Colonic mucosa (tissue), 4 donors: Measurements from ENCODE around the gene AKT3. TPM values are rescaled to one million over a fixed set of nuclear protein-coding genes. Genes with fewer than 3 reads are reported as not detected.

Experiments used
- DNase-seq: peaks from one replicate; pipeline ENCODE4 v3.0.0-alpha.2; 2020
- H3K27ac ChIP-seq: fragments of 200-600 bp; one replicate; pipeline ENCODE4 v1.8.0; 2021
- H3K27me3 ChIP-seq: fragments of 200-600 bp; one replicate; pipeline ENCODE4 v1.8.0; 2021
- H3K36me3 ChIP-seq: fragments of 200-600 bp; one replicate; pipeline ENCODE4 v1.8.0; 2021
- H3K4me1 ChIP-seq: fragments of 200-600 bp; one replicate; pipeline ENCODE4 v1.8.0; 2021; ENCODE audit warnings: mild to moderate bottlenecking
- H3K4me3 ChIP-seq: fragments of 200-600 bp; one replicate; pipeline ENCODE4 v1.8.0; 2021
- H3K9ac ChIP-seq, 2 donors: one replicate each; pipeline ENCODE4 v1.7.0; 2013; ENCODE audit warnings: control low read depth in 2 of 2, low read depth in 2 of 2, low read length in 2 of 2
- H3K9me3 ChIP-seq: fragments of 200-600 bp; one replicate; pipeline ENCODE4 v1.8.0; 2021
- intact Hi-C: fragments of 100-400 bp; cut with DNase I; formaldehyde crosslinking; loops from one replicate; pipeline ENCODE4 v1.14.1; 2022
- total RNA-seq, 2 donors: library from RNA; stranded (reverse); fragmentation: NEBNext Ultra II Directional in 1 of 2; extraction: Animal tissue kit (Norgen Biotek cat#: 25700) in 1 of 2; gene quantifications; one replicate each; pipeline ENCODE4 v1.2.1, GENCODE V29; 2021
- TF ChIP-seq, protein P1 (sequence below): fragments of 200-600 bp; IDR thresholded peaks from one replicate; pipeline ENCODE4 v1.8.0; 2022; ENCODE audit warnings: antibody characterized with exemption, mild to moderate bottlenecking
- donor health status: healthy.
- donor health status: DM: no; HTN: no; CAD: no.
- donor health status: DM: no; HTN: no; CAD: no.

AKT3 gene
- total RNA-seq, 2 donors from 2014 or later = 6.0 to 21.3 TPM

DNA sequence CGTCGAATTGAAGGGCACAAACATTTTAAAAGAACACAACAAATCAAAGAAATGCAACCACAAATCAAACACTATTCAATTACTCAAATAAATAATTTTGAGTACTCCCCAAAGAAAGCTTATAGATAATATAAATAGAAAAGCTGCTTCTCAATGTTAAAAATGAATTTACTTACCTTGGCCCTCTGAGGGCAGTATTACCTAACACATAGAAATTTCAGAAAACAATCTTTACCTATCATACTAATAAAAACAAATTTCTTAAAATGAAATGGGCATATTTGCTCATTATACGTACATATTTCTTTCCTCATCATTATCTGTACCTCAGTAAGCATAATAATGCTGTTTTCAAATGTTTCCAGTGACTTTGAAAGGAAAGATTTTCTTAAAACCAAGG is 141.8 kb downstream of the AKT3 start:
- H3K27ac ChIP-seq = no peak overlapping the region
- H3K27me3 ChIP-seq = no peaks in the 10 kb centered on the region
- no peak overlapping the region for H3K9ac ChIP-seq
- H3K4me3 ChIP-seq = no peak overlapping the region
- DNase-seq = no peak
- no peaks in the 10 kb centered on the region for H3K36me3 ChIP-seq
- intact Hi-C loops = no loop called here
- no peaks in the 10 kb centered on the region for H3K4me1 ChIP-seq
- TF ChIP-seq, protein P1, sequence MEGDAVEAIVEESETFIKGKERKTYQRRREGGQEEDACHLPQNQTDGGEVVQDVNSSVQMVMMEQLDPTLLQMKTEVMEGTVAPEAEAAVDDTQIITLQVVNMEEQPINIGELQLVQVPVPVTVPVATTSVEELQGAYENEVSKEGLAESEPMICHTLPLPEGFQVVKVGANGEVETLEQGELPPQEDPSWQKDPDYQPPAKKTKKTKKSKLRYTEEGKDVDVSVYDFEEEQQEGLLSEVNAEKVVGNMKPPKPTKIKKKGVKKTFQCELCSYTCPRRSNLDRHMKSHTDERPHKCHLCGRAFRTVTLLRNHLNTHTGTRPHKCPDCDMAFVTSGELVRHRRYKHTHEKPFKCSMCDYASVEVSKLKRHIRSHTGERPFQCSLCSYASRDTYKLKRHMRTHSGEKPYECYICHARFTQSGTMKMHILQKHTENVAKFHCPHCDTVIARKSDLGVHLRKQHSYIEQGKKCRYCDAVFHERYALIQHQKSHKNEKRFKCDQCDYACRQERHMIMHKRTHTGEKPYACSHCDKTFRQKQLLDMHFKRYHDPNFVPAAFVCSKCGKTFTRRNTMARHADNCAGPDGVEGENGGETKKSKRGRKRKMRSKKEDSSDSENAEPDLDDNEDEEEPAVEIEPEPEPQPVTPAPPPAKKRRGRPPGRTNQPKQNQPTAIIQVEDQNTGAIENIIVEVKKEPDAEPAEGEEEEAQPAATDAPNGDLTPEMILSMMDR = no peak
- H3K9me3 ChIP-seq = no peaks in the 10 kb centered on the region

DNA sequence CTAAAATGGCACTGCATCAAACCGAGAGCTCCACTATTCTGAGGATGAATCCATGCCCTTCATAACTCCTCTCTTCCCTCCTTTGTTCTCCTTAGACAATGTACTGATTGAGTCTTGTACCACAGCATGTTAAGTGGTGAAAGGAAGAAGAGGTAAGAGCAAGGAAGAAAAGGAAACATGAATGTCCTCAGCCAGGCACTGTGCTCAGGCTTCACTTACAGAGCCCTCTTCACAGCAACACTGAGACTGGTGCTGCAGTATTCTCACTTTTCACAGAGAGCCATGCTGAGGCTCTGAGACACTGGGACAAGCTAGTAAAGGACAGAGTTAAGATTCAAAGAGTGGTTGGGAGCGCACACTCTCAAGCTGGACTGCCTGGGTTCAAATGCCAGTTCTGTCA is 143.5 kb downstream of the AKT3 start:
- no peak for DNase-seq
- Histone ChIP-seq H3K36me3 (no peaks in the 10 kb centered on the region), H3K27ac (no peak overlapping the region), H3K4me3 (no peak overlapping the region), H3K9me3 (no peaks in the 10 kb centered on the region), H3K9ac (no peak overlapping the region), H3K27me3 (no peaks in the 10 kb centered on the region), H3K4me1 (no peaks in the 10 kb centered on the region)
- TF ChIP-seq, protein P1 = no peak
- intact Hi-C loops = no loop called here

DNA sequence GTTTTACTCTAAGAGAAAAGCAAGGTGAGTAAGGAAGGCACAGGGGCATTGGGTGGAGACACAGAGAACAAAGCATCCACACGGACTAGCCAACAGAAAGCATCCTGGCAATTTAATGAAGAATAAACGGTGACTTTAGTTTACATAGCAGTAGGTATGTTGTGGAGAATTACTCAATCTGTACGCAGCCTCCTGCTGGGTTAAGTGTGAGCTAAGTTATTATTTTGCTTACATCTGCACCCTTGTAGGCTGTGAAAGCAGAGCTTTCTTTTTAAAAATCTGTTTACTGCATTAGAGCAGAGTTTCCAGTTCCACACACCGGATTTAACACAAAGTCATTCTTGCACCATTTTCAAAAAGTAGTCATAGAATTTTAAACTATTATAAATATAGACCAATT is 144.5 kb downstream of the AKT3 start:
- no peaks in the 10 kb centered on the region for H3K4me1 ChIP-seq
- H3K9ac ChIP-seq = no peak overlapping the region
- H3K27me3 ChIP-seq = no peaks in the 10 kb centered on the region
- TF ChIP-seq, protein P1 = no peak
- no peaks in the 10 kb centered on the region for H3K9me3 ChIP-seq
- intact Hi-C loops = no loop called here
- no peak overlapping the region for H3K27ac ChIP-seq
- no peaks in the 10 kb centered on the region for H3K36me3 ChIP-seq
- DNase-seq = no peak
- H3K4me3 ChIP-seq = no peak overlapping the region

DNA sequence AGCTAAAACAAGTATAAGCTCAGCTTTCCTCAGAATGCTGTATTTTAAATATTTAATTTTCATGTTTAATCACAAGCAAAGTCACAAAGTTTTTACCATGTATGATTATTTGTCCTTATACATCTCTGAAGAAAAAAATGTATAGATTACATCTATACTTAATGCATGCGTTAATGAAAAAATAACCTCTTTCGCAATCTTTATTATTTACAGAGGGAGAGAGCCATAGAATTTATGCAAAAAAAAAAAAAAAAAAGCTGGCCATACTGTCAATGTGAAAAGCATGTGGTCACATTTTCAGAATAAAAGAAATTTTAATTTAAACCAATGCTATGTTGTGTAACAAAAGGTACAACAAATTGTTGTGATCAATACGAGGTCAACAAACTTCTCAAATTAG is 148.2 kb downstream of the AKT3 start:
- TF ChIP-seq, protein P1 = no peak
- Histone ChIP-seq H3K4me3 (no peak overlapping the region), H3K9me3 (no peaks in the 10 kb centered on the region), H3K27ac (no peak overlapping the region), H3K27me3 (no peaks in the 10 kb centered on the region), H3K4me1 (no peaks in the 10 kb centered on the region), H3K36me3 (no peaks in the 10 kb centered on the region), H3K9ac (no peak overlapping the region)
- intact Hi-C loops = no loop called here
- no peak for DNase-seq

DNA sequence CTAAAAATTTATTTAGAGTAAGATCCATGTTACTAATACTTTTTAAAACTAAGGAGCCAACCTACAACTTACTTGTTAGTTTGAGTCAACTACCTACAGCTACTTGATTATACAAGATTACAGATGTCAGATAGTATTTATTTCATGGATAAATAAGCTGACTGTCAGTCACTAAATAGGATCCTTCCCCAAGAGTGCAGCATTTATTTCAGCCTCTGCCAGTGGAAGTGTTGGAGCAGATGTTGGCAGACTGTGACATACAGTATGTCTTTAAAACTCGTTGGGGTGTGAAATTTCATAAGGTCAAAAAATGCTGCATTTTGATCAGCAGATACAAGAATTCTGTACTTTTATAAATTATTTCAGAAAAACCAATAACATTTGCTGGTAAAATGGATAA is 156.2 kb downstream of the AKT3 start:
- intact Hi-C loops = no loop called here
- H3K9ac ChIP-seq = no peak overlapping the region
- no peaks in the 10 kb centered on the region for H3K4me1 ChIP-seq
- H3K9me3 ChIP-seq = no peaks in the 10 kb centered on the region
- H3K27ac ChIP-seq = no peak overlapping the region
- no peaks in the 10 kb centered on the region for H3K27me3 ChIP-seq
- no peak overlapping the region for H3K4me3 ChIP-seq
- TF ChIP-seq, protein P1 = no peak
- DNase-seq = no peak
- H3K36me3 ChIP-seq = no peaks in the 10 kb centered on the region

DNA sequence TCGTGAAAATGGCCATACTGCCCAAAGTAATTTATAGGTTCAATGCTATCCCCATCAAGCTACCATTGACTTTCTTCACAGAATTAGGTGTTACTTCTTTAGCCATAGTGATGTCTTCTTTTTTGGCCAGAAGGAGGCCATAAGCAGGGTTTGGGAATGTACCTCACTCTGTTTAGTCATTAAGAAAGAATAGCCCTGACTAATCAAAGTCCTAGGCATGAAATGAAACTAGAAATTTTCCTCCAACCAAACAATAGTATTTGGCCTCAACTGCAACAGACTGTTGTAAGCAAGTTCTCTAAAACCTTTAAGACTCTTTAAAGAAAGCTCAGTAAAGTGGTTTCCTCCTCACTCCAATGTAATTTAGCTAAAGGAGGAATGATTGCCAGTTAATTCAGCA is 163.9 kb downstream of the AKT3 start:
- H3K27me3 ChIP-seq = no peaks in the 10 kb centered on the region
- no peak for DNase-seq
- intact Hi-C loops = no loop called here
- no peak overlapping the region for H3K9ac ChIP-seq
- TF ChIP-seq, protein P1 = no peak
- H3K9me3 ChIP-seq = no peaks in the 10 kb centered on the region
- H3K4me1 ChIP-seq = no peaks in the 10 kb centered on the region
- no peak overlapping the region for H3K4me3 ChIP-seq
- no peak overlapping the region for H3K27ac ChIP-seq
- H3K36me3 ChIP-seq = no peaks in the 10 kb centered on the region
